Upper lobe of right lung (tissue), 1 donor: ENCODE data around the gene STX8. TPM values are rescaled to one million over a fixed set of nuclear protein-coding genes. Genes with fewer than 3 reads are reported as not detected.
"Not testable (repeated sequence)": the region's sequence is repeated elsewhere in the genome, so short reads cannot be mapped to it uniquely, and the experiment has no call there.

Experiments used
- ATAC-seq: fragments of 200-7000 bp; cut with Tn5 transposase; one replicate; pipeline ENCODE4 v1.9.1; 2020; ENCODE audit warnings: mild to moderate bottlenecking, moderate library complexity
- DNase-seq: peaks from one replicate; pipeline ENCODE4 v3.0.0-alpha.2; 2020
- H3K27ac ChIP-seq: fragments of 200-600 bp; one replicate; pipeline ENCODE4 v1.8.0; 2022
- H3K27me3 ChIP-seq: fragments of 200-600 bp; one replicate; pipeline ENCODE4 v1.8.0; 2022; ENCODE audit warnings: mild to moderate bottlenecking
- H3K36me3 ChIP-seq: fragments of 200-600 bp; one replicate; pipeline ENCODE4 v1.8.0; 2022
- H3K4me1 ChIP-seq: fragments of 200-600 bp; one replicate; pipeline ENCODE4 v1.8.0; 2022
- H3K4me3 ChIP-seq: fragments of 200-600 bp; one replicate; pipeline ENCODE4 v1.8.0; 2022; ENCODE audit warnings: mild to moderate bottlenecking
- H3K9me3 ChIP-seq: fragments of 200-600 bp; one replicate; pipeline ENCODE4 v1.8.0; 2022
- intact Hi-C: fragments of 100-400 bp; cut with DNase I; formaldehyde crosslinking; loops from one replicate; pipeline ENCODE4 v1.11.0; 2022
- total RNA-seq: library from RNA; stranded (reverse); fragmentation: NEBNext Ultra II Directional; extraction: Animal tissue kit (Norgen Biotek cat#: 25700); gene quantifications from one replicate; pipeline ENCODE4 v1.2.1, GENCODE V29; 2021
- TF ChIP-seq, protein P1 (sequence below): fragments of 200-600 bp; IDR thresholded peaks from one replicate; pipeline ENCODE4 v1.8.0; 2022; ENCODE audit warnings: antibody characterized with exemption
- donor health status: DM: no; HTN: yes; CAD: no; lungs with severe emphysema.

The STX8 gene
- total RNA-seq, 1 donor from 2014 or later, result 52.5 TPM

DNA sequence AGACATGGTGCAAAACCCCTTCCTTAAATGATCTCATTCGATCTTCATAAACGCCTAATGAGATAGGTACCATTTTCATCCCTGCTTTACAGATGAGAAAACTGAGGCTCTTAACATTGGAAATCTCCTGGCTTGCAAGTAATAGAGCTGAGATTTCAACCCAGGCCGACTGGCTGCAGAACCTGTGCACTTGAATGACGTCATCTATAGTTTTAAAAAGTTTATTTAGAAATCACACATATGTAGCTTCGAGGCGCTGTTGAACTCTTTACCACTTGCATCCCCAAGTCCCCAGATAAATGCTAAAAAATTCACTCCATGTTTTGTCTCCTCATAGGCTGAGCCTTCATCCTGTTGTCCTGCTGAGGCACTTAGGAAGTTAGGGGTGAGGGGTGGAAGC, 30.8 kb upstream of the STX8 start:
- ATAC-seq (no peak), DNase-seq (no peak)
- intact Hi-C loops, result no loop called here
- H3K9me3 ChIP-seq, result no peaks in the 10 kb centered on the region
- H3K4me3 ChIP-seq, result no peak overlapping the region
- H3K36me3 ChIP-seq, result no peaks in the 10 kb centered on the region
- no peaks in the 10 kb centered on the region for H3K27me3 ChIP-seq
- H3K4me1 ChIP-seq, result no peaks in the 10 kb centered on the region
- no peak overlapping the region for H3K27ac ChIP-seq
- TF ChIP-seq, protein P1, sequence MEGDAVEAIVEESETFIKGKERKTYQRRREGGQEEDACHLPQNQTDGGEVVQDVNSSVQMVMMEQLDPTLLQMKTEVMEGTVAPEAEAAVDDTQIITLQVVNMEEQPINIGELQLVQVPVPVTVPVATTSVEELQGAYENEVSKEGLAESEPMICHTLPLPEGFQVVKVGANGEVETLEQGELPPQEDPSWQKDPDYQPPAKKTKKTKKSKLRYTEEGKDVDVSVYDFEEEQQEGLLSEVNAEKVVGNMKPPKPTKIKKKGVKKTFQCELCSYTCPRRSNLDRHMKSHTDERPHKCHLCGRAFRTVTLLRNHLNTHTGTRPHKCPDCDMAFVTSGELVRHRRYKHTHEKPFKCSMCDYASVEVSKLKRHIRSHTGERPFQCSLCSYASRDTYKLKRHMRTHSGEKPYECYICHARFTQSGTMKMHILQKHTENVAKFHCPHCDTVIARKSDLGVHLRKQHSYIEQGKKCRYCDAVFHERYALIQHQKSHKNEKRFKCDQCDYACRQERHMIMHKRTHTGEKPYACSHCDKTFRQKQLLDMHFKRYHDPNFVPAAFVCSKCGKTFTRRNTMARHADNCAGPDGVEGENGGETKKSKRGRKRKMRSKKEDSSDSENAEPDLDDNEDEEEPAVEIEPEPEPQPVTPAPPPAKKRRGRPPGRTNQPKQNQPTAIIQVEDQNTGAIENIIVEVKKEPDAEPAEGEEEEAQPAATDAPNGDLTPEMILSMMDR, result no peak

DNA sequence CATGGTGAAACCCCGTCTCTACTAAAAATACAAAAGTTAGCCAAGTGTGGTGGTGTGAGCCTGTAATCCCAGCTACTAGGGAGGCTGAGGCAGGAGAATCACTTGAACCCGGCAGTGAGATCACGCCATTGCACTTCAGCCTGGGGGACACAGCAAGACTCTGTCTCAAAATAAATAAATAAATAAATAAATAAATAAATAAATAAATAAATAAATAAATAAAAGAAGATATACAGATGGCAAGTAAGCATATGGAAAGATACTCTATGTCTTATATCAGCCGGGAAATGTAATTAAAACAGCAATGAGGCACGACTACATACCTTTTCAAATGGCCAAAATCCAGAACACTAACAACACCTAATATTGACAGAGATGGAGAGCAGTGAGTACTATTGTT, 29.0 kb upstream of the STX8 start:
- H3K4me1 ChIP-seq, H3K4me3 ChIP-seq, ATAC-seq, H3K9me3 ChIP-seq, DNase-seq, intact Hi-C loops, H3K27me3 ChIP-seq, H3K36me3 ChIP-seq, H3K27ac ChIP-seq: not testable (repeated sequence)

DNA sequence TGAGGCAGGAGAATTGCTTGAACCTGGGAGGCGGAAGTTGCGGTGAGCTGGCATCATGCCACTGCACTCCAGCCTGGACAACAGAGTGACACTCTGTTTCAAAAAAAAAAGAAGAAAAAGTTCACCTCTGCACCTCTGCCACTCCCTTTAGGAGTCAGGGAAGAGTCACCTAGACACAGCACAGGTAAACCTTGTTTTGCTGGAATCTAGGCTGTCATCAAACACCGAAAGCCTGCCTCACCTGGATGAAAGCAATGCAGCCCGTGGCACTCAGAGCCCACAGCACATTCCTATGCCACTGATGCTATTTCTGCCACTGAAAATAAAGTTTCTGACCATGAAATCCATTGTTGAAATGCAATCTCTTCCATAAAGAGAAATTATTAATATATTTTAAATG, 23.0 kb upstream of the STX8 start:
- DNase-seq (no peak), ATAC-seq (no peak)
- intact Hi-C loops, result no loop called here
- H3K36me3 ChIP-seq, result no peaks in the 10 kb centered on the region
- TF ChIP-seq, protein P1, result no peak
- H3K4me3 ChIP-seq, result no peak overlapping the region
- H3K27ac ChIP-seq, result no peak overlapping the region
- no peaks in the 10 kb centered on the region for H3K4me1 ChIP-seq
- H3K27me3 ChIP-seq, result peaks cover 4% of the 10 kb centered on the region
- no peaks in the 10 kb centered on the region for H3K9me3 ChIP-seq

DNA sequence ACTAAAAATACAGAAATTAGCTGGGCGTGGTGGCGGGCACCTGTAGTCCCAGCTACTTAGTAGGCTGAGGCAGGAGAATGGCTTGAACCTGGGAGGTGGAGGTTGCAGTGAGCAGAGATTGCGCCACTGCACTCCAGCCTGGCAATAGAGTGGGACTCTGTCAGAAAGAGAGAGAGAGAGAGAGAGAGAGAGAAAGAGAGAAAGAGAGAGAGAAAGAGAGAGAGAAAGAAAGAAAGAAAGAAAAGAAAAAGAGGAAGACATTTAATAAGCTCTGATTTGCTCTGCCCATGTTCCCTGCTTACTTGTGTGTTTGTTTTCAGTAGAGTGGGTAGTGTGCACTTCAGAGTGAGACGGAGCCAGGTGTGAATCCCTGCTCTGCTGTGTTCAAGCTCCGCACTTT, 22.0 kb upstream of the STX8 start:
- H3K36me3 ChIP-seq, H3K27me3 ChIP-seq, ATAC-seq, DNase-seq, H3K4me1 ChIP-seq, intact Hi-C loops, H3K27ac ChIP-seq, H3K4me3 ChIP-seq, H3K9me3 ChIP-seq: not testable (repeated sequence)

DNA sequence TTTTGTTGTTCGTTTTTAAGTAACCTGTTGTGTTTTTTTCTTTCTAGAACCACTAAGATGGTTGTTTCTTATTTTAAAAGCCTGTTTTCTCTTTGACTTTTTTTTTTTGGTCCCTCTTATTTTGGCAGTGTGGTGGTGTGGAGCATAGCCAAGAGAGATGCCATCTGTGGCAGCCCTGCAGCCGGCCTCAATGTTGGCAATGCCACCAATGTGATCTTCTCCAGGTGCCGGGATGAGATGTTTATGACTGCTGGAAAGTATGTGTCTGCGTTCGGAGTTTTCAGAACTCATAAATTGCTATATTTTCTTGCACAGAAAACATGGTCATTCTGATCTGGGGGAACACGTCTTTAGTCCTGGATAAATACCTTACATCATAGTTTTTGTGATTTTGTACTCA, 18.4 kb upstream of the STX8 start:
- H3K27me3 ChIP-seq, result peaks cover 4% of the 10 kb centered on the region
- H3K27ac ChIP-seq, result no peak overlapping the region
- intact Hi-C loops, result no loop called here
- no peak for ATAC-seq
- TF ChIP-seq, protein P1, result no peak
- no peak overlapping the region for H3K4me3 ChIP-seq
- H3K4me1 ChIP-seq, result no peaks in the 10 kb centered on the region
- no peaks in the 10 kb centered on the region for H3K9me3 ChIP-seq
- H3K36me3 ChIP-seq, result no peaks in the 10 kb centered on the region
- DNase-seq, result no peak

DNA sequence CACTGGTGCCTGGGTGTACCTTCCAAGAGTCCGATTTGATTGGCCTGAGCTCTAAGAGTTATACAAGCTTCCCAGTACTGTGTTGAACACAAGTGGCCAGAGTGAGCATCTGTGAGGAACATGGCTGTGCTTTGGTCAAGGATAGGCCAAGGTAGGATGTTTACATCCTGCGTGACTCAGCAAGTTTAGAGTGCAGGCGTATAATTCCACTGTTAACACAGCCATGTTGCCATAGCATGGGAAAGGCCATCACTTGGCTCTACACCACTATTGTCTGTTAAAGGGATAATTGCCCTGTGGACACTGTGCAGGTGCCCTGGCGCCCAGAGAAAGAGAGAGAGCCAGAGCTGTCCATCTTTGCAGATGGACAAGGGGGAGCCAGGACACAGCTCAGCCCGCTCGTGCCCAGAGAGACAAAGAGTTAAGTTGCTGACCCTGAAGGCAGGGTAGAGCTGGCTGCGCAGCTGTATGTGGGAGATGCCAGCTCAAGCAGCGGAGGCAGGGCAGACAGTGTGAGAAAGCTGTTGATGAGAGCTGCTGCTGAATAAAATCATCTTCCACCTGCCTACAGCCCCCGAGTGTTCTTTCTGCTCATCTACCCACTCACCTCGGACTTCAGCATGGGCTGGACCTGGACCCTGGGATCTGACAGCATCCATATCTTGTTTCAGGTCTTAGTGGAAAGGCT, 12.5 kb upstream of the STX8 start:
- Histone ChIP-seq H3K4me3 (no peak overlapping the region), H3K36me3 (no peaks in the 10 kb centered on the region), H3K27me3 (no peaks in the 10 kb centered on the region), H3K27ac (no peak overlapping the region), H3K9me3 (no peaks in the 10 kb centered on the region), H3K4me1 (no peaks in the 10 kb centered on the region)
- TF ChIP-seq, protein P1, result no peak
- ATAC-seq, result no peak
- intact Hi-C loops, result no loop called here
- no peak for DNase-seq

DNA sequence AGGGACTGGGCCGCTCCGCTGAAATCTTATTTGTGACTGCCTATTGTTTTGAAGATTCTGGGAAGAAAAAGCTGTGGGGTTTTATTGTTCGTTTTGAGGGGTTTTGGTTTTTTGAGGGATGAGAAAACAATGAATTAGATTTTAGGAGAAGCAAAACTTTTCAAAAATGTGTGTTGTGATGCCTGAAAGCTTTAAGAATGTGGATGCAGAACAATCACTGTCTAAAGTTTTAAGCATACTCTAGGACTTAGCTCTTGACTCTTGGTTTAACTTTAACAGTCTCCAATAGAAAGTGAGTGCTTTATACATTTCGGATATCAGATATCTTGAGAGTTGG, 1.7 kb upstream of the STX8 start:
- Histone ChIP-seq H3K27ac (no peak overlapping the region), H3K4me1 (peaks cover 28% of the 10 kb centered on the region), H3K27me3 (no peaks in the 10 kb centered on the region), H3K4me3 (no peak overlapping the region), H3K36me3 (no peaks in the 10 kb centered on the region), H3K9me3 (no peaks in the 10 kb centered on the region)
- DNase-seq (no peak), ATAC-seq (no peak)
- intact Hi-C loops, result no loop called here
- TF ChIP-seq, protein P1, result no peak
